CD4-positive, alpha-beta T cell (primary cell): ENCODE results near the gene VPS52. TPM values are rescaled to one million over a fixed set of nuclear protein-coding genes. Genes with fewer than 3 reads are reported as not detected.

ENCODE experiments used
- ATAC-seq: fragments of 200-7000 bp; cut with Tn5 transposase; one replicate; pipeline ENCODE4 v1.10.0; 2022; ENCODE audit warnings: mild to moderate bottlenecking; ENCODE audit not compliant: poor library complexity
- CTCF ChIA-PET: fragments of 350-600 bp; sonication (Branson Sonifier 250); formaldehyde crosslinking; loops from one replicate; lab custom pipeline; 2021; ENCODE audit warnings: antibody characterized with exemption, inconsistent platforms; lab: Charles Lee
- POLR2A ChIA-PET: fragments of 350-600 bp; sonication (Branson Sonifier 250); formaldehyde crosslinking; loops from one replicate; lab custom pipeline; 2021; ENCODE audit warnings: antibody characterized with exemption, inconsistent platforms; lab: Charles Lee
- DNase-seq, 14 experiments: peaks; one replicate each; pipeline ENCODE4 v3.0.0-alpha.2; 2013 to 2020; ENCODE audit warnings: mixed read lengths in 2 of 14
- H3K27ac ChIP-seq, 2 donors: one replicate each; pipeline versions ENCODE4 v1.5.1 to v1.7.0; 2013; ENCODE audit warnings: low read length in 2 of 2, low read depth in 1 of 2, mild to moderate bottlenecking in 1 of 2
- H3K27me3 ChIP-seq, 2 experiments: 1 replicate in 1 of 2; 2 replicates in 1 of 2; pipeline versions ENCODE4 v1.6.1 to v1.7.0; 2013; ENCODE audit warnings: low read length in 2 of 2, control low read depth in 1 of 2, mild to moderate bottlenecking in 1 of 2, moderate library complexity in 1 of 2; ENCODE audit not compliant: insufficient read depth in 2 of 2, control insufficient read depth in 1 of 2
- H3K36me3 ChIP-seq: one replicate; pipeline ENCODE4 v1.6.1; 2013; ENCODE audit warnings: low read length, control low read depth; ENCODE audit not compliant: insufficient read depth
- H3K4me1 ChIP-seq: one replicate; pipeline ENCODE4 v1.6.1; 2013; ENCODE audit warnings: low read length, control low read depth; ENCODE audit not compliant: insufficient read depth
- H3K4me3 ChIP-seq: one replicate; pipeline ENCODE4 v1.5.1; 2013; ENCODE audit warnings: mild to moderate bottlenecking, low read length, moderate library complexity
- H3K9me3 ChIP-seq, 2 experiments: 1 replicate in 1 of 2; 2 replicates in 1 of 2; pipeline versions ENCODE4 v1.6.1 to v1.7.0; 2013; ENCODE audit warnings: low read length in 2 of 2, mild to moderate bottlenecking in 2 of 2, control low read depth in 1 of 2, moderate library complexity in 1 of 2; ENCODE audit not compliant: control insufficient read depth in 1 of 2, insufficient read depth in 1 of 2
- H3K27ac Mint-ChIP-seq: one replicate; pipeline ENCODE4 v1.8.0; 2020; ENCODE audit warnings: mixed read lengths
- H3K27me3 Mint-ChIP-seq: one replicate; pipeline ENCODE4 v1.8.0; 2021; ENCODE audit warnings: mixed read lengths
- H3K36me3 Mint-ChIP-seq: one replicate; pipeline ENCODE4 v1.8.0; 2021; ENCODE audit warnings: low read depth, mixed read lengths
- H3K4me1 Mint-ChIP-seq: one replicate; pipeline ENCODE4 v1.8.0; 2021; ENCODE audit warnings: low read depth, mixed read lengths
- H3K4me3 Mint-ChIP-seq: one replicate; pipeline ENCODE4 v1.8.0; 2020; ENCODE audit warnings: mild to moderate bottlenecking, mixed read lengths
- H3K9me3 Mint-ChIP-seq: one replicate; pipeline ENCODE4 v1.8.0; 2020; ENCODE audit warnings: mixed read lengths
- intact Hi-C, 2 experiments: fragments of 100-400 bp; cut with DNase I in 1 of 2; cut with micrococcal nuclease in 1 of 2; formaldehyde crosslinking; loops; one replicate each; pipeline versions ENCODE4 v1.15.1 to v1.9.0; 2023 to 2025; cut with DNase I, micrococcal nuclease
- total RNA-seq, 174 experiments: library from RNA in 2 of 174; stranded (reverse) in 2 of 174; gene quantifications; one replicate each; pipeline ENCODE4 v1.2.3 and lab custom pipeline; 2021 to 2026
- TF ChIP-seq, protein P1 (sequence below): fragments of 200-600 bp; IDR thresholded peaks from one replicate; pipeline ENCODE4 v1.8.0; 2022; ENCODE audit warnings: antibody characterized with exemption, mild to moderate bottlenecking

Gene VPS52
- total RNA-seq, 2 experiments from 2014 or later, result 67.9 TPM

GRCh38 chr6:33298773-33299236 is 27.1 kb upstream of the VPS52 start, which contains the start of gene RGL2:
Gene RGL2, minus strand, starts transcription at chr6:33298942. Its CDS starts 332 bp downstream, at chr6:33298610.
- H3K9me3 Mint-ChIP-seq, result no peaks in the 10 kb centered on the region
- peak in 13 of 14 experiments; percentile 44 to 86 (median 66) for DNase-seq
- intact Hi-C loops, result loop anchor here (1.0 to 10.0 kb wide), 8 partner anchors 10 to 1434 kb away; partner anchors contain the start of genes PFDN6 (in 2 of the 2), WDR46 (in 2 of the 2), B3GALT4 (in 1 of the 2) and NEU1 (in 1 of the 2)
- CTCF ChIA-PET, result interaction anchor here (0.8 to 3.1 kb wide), 10 partner anchors 11 to 137 kb away, joined by 3 to 22 read pairs (median 4); partner anchors contain the start of genes B3GALT4, TAPBP and ZBTB22
- peaks cover 73% of the 10 kb centered on the region for H3K36me3 Mint-ChIP-seq
- TF ChIP-seq, protein P1, sequence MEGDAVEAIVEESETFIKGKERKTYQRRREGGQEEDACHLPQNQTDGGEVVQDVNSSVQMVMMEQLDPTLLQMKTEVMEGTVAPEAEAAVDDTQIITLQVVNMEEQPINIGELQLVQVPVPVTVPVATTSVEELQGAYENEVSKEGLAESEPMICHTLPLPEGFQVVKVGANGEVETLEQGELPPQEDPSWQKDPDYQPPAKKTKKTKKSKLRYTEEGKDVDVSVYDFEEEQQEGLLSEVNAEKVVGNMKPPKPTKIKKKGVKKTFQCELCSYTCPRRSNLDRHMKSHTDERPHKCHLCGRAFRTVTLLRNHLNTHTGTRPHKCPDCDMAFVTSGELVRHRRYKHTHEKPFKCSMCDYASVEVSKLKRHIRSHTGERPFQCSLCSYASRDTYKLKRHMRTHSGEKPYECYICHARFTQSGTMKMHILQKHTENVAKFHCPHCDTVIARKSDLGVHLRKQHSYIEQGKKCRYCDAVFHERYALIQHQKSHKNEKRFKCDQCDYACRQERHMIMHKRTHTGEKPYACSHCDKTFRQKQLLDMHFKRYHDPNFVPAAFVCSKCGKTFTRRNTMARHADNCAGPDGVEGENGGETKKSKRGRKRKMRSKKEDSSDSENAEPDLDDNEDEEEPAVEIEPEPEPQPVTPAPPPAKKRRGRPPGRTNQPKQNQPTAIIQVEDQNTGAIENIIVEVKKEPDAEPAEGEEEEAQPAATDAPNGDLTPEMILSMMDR, result no peak
- H3K27ac Mint-ChIP-seq, result peak within 1 kb of the TSS; percentile 99
- no peaks in the 10 kb centered on the region for H3K27me3 Mint-ChIP-seq
- POLR2A ChIA-PET, result interaction anchor here (0.9 to 7.5 kb wide), 15 partner anchors 9 to 327 kb away, joined by 4 to 88 read pairs (median 11); partner anchors contain the start of genes B3GALT4, CUTA, PFDN6 and PHF1
- Histone ChIP-seq H3K9me3 (no peaks in the 10 kb centered on the region), H3K4me1 (peaks cover 32% of the 10 kb centered on the region), H3K27ac (peak within 1 kb of the TSS; percentile 90 to 96), H3K27me3 (no peaks in the 10 kb centered on the region), H3K36me3 (peaks cover 55% of the 10 kb centered on the region), H3K4me3 (peak within 1 kb of the TSS; percentile 91)
- ATAC-seq, result peak; percentile 15
- peaks cover 31% of the 10 kb centered on the region for H3K4me1 Mint-ChIP-seq
- peak within 1 kb of the TSS; percentile 98 for H3K4me3 Mint-ChIP-seq

DNA sequence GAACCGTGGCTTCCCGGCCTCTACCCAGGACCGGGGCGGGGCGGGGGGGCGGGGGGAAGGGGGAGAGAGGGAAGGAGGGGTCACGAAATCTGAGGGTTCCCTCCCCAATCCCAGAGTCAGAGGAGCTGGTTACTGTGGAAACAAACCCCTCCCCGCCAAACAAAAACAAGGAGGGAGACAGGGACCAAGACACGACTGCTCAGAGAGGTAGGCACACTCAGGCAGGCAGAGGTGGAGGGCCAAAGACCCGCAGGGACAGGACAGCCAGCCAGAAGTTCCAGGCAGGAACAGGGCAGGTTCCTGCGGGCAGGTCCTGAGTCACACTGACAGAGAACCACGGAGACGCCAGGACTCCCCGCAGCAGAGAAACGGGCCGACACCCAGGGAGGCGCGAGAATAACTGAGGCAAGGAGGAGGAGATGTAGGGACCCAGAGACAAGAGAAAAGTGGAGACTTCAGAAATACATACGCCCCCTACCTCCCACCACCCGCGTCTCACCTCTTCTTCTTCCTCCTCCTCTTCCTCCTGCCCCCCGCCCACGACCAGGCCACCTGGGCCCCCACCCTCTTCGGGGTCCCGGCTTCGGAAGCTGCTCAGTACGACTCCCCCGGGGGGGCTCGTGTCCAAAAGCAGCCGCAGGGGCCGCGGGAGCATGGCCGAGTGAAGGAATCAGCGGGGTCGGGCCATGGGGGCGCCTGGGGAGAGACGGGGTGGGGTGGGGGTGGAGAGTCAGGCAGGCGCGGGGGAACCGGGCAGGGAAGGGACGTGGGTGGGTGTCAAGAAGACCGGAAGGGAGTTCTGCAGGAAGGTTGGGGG is 26.5 kb upstream of the VPS52 start:
- CTCF ChIA-PET, result interaction anchor here (1.5 to 3.1 kb wide), 2 partner anchors 21 to 46 kb away, joined by 17 to 22 read pairs; partner anchors contain the start of gene B3GALT4
- POLR2A ChIA-PET, result interaction anchor here (0.7 to 7.5 kb wide), 14 partner anchors 9 to 326 kb away, joined by 3 to 88 read pairs (median 20); partner anchors contain the start of genes B3GALT4, PFDN6, RING1 and RPS18
- DNase-seq (peak in 11 of 14 experiments; percentile 30 to 91 (median 65)), ATAC-seq (peak; percentile 27)
- Mint-ChIP-seq H3K4me1 (peaks cover 26% of the 10 kb centered on the region), H3K4me3 (peak overlapping the region; percentile 98), H3K9me3 (no peaks in the 10 kb centered on the region), H3K27me3 (no peaks in the 10 kb centered on the region), H3K36me3 (peaks cover 73% of the 10 kb centered on the region), H3K27ac (peak overlapping the region; percentile 99)
- intact Hi-C loops, result loop anchor here (1.0 to 10.0 kb wide), 3 partner anchors 9 to 1433 kb away; partner anchors contain the start of genes B3GALT4 (in 1 of the 2), NEU1 (in 1 of the 2), PFDN6 (in 1 of the 2) and WDR46 (in 1 of the 2)
- no peaks in the 10 kb centered on the region for H3K27me3 ChIP-seq
- H3K4me3 ChIP-seq, result peak overlapping the region; percentile 91
- peaks cover 32% of the 10 kb centered on the region for H3K4me1 ChIP-seq
- H3K27ac ChIP-seq, result peak overlapping the region; percentile 90 to 96
- TF ChIP-seq, protein P1, result no peak
- no peaks in the 10 kb centered on the region for H3K9me3 ChIP-seq
- H3K36me3 ChIP-seq, result peaks cover 55% of the 10 kb centered on the region

DNA sequence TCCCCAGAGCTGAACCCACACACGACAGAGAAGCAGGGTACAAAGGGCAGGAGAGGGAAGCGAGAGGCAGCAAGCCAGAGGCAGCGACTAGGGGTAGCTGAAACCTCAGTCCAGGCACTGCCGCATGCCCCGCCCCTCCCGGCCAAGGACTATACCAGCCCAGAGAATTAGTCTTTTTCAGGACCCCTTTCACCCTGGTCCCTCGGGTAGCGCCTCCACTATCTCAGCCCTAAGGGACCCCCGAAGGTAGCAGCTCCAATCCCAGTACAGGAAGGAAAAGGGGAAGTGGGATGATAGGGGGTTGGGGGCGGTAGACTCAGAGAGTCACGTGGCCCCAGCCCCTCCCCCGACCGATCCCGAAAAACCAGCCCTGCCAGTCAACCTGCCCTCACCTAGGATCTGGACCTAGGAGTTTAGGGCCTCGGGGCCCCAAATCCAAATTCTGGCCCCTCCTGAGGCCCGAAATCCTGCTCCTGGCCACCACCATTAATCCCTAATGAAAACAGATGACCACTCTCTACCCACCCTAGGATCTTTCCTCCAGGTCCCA is 25.8 kb upstream of the VPS52 start:
- no peak for ATAC-seq
- no peaks in the 10 kb centered on the region for H3K27me3 Mint-ChIP-seq
- Histone ChIP-seq H3K27me3 (no peaks in the 10 kb centered on the region), H3K4me1 (peaks cover 32% of the 10 kb centered on the region), H3K9me3 (no peaks in the 10 kb centered on the region), H3K27ac (peak overlapping the region; percentile 55 to 96), H3K36me3 (peaks cover 58% of the 10 kb centered on the region), H3K4me3 (peak overlapping the region; percentile 91)
- ChIA-PET CTCF (interaction anchor here (3.1 kb wide), 1 partner anchor 20 kb away, joined by 22 read pairs; the partner anchor contains the start of gene B3GALT4), POLR2A (interaction anchor here (0.7 to 7.5 kb wide), 6 partner anchors 9 to 47 kb away, joined by 3 to 88 read pairs (median 78); partner anchors contain the start of genes B3GALT4, PFDN6, RPS18 and TAPBP)
- H3K27ac Mint-ChIP-seq, result peak overlapping the region; percentile 99
- H3K4me3 Mint-ChIP-seq, result peak overlapping the region; percentile 73
- peaks cover 78% of the 10 kb centered on the region for H3K36me3 Mint-ChIP-seq
- peaks cover 26% of the 10 kb centered on the region for H3K4me1 Mint-ChIP-seq
- no peaks in the 10 kb centered on the region for H3K9me3 Mint-ChIP-seq
- TF ChIP-seq, protein P1, result no peak
- intact Hi-C loops, result loop anchor here in 1 of 2 experiments (10.0 kb wide), 1 partner anchor 1433 kb away; the partner anchor contains the start of gene NEU1
- no peak for DNase-seq
